Activated naive CD4-positive, alpha-beta T cell treated with anti-CD3 and anti-CD28 coated beads, Interleukin-2, amount 50 U/mL, for 24 hours (primary cell): ENCODE data around the gene GMNN.

ENCODE experiments used
- H3K27ac Mint-ChIP-seq: one replicate; pipeline ENCODE4 v1.8.0; 2021; ENCODE audit warnings: mild to moderate bottlenecking, mixed read lengths
- H3K27me3 Mint-ChIP-seq: one replicate; pipeline ENCODE4 v1.8.0; 2021; ENCODE audit warnings: mixed read lengths
- H3K36me3 Mint-ChIP-seq: one replicate; pipeline ENCODE4 v1.8.0; 2021; ENCODE audit warnings: mixed read lengths
- H3K4me1 Mint-ChIP-seq: one replicate; pipeline ENCODE4 v1.8.0; 2021; ENCODE audit warnings: mixed read lengths
- H3K4me3 Mint-ChIP-seq: one replicate; pipeline ENCODE4 v1.8.0; 2021; ENCODE audit warnings: mild to moderate bottlenecking, mixed read lengths
- H3K9me3 Mint-ChIP-seq: one replicate; pipeline ENCODE4 v1.8.0; 2021; ENCODE audit warnings: mixed read lengths

The GMNN gene

GRCh38 chr6:24822696-24823095 is 48.0 kb downstream of the GMNN start:
- H3K4me3 Mint-ChIP-seq = no peak overlapping the region
- H3K4me1 Mint-ChIP-seq = peaks cover 26% of the 10 kb centered on the region
- no peaks in the 10 kb centered on the region for H3K9me3 Mint-ChIP-seq
- no peaks in the 10 kb centered on the region for H3K27me3 Mint-ChIP-seq
- H3K27ac Mint-ChIP-seq = peak overlapping the region; percentile 65
- H3K36me3 Mint-ChIP-seq = peaks cover 15% of the 10 kb centered on the region

GRCh38 chr6:24823185-24823584 is 48.4 kb downstream of the GMNN start:
- peak overlapping the region; percentile 65 for H3K27ac Mint-ChIP-seq
- H3K27me3 Mint-ChIP-seq = no peaks in the 10 kb centered on the region
- H3K36me3 Mint-ChIP-seq = peaks cover 14% of the 10 kb centered on the region
- H3K4me1 Mint-ChIP-seq = peaks cover 30% of the 10 kb centered on the region
- no peak overlapping the region for H3K4me3 Mint-ChIP-seq
- H3K9me3 Mint-ChIP-seq = no peaks in the 10 kb centered on the region

- Mint-ChIP-seq H3K36me3 (peaks cover 10% of the 10 kb centered on the region), H3K9me3 (no peaks in the 10 kb centered on the region), H3K4me1 (peaks cover 35% of the 10 kb centered on the region), H3K27me3 (no peaks in the 10 kb centered on the region), H3K27ac (peak overlapping the region; percentile 96), H3K4me3 (peak overlapping the region; percentile 4)
These were observed 49.6 kb downstream of the GMNN start for GRCh38 chr6:24824142-24824938.

- no peak overlapping the region for H3K4me3 Mint-ChIP-seq
- peaks cover 35% of the 10 kb centered on the region for H3K4me1 Mint-ChIP-seq
- peak overlapping the region; percentile 92 for H3K27ac Mint-ChIP-seq
- H3K36me3 Mint-ChIP-seq = peaks cover 10% of the 10 kb centered on the region
- H3K27me3 Mint-ChIP-seq = no peaks in the 10 kb centered on the region
- H3K9me3 Mint-ChIP-seq = no peaks in the 10 kb centered on the region
These were observed 50.4 kb downstream of the GMNN start for GRCh38 chr6:24825130-24825630.

GRCh38 chr6:24827162-24827561 is 52.4 kb downstream of the GMNN start:
- H3K4me3 Mint-ChIP-seq = no peak overlapping the region
- peaks cover 40% of the 10 kb centered on the region for H3K4me1 Mint-ChIP-seq
- H3K27me3 Mint-ChIP-seq = no peaks in the 10 kb centered on the region
- peaks cover 8% of the 10 kb centered on the region for H3K36me3 Mint-ChIP-seq
- H3K9me3 Mint-ChIP-seq = no peaks in the 10 kb centered on the region
- H3K27ac Mint-ChIP-seq = peak overlapping the region; percentile 91

GRCh38 chr6:24827970-24828369 is 53.2 kb downstream of the GMNN start:
- Mint-ChIP-seq H3K4me3 (no peak overlapping the region), H3K27me3 (no peaks in the 10 kb centered on the region), H3K36me3 (peaks cover 8% of the 10 kb centered on the region), H3K9me3 (no peaks in the 10 kb centered on the region), H3K4me1 (peaks cover 46% of the 10 kb centered on the region), H3K27ac (peak overlapping the region; percentile 91)

GRCh38 chr6:24829657-24830056 is 54.9 kb downstream of the GMNN start:
- no peaks in the 10 kb centered on the region for H3K27me3 Mint-ChIP-seq
- no peaks in the 10 kb centered on the region for H3K9me3 Mint-ChIP-seq
- peak overlapping the region; percentile 90 for H3K27ac Mint-ChIP-seq
- peaks cover 11% of the 10 kb centered on the region for H3K36me3 Mint-ChIP-seq
- peaks cover 54% of the 10 kb centered on the region for H3K4me1 Mint-ChIP-seq
- H3K4me3 Mint-ChIP-seq = no peak overlapping the region

- Mint-ChIP-seq H3K4me3 (no peak overlapping the region), H3K36me3 (peaks cover 17% of the 10 kb centered on the region), H3K27ac (peak overlapping the region; percentile 85), H3K4me1 (peaks cover 66% of the 10 kb centered on the region), H3K9me3 (no peaks in the 10 kb centered on the region), H3K27me3 (no peaks in the 10 kb centered on the region)
These were observed 57.3 kb downstream of the GMNN start for GRCh38 chr6:24831771-24832716.

- no peak overlapping the region for H3K4me3 Mint-ChIP-seq
- H3K4me1 Mint-ChIP-seq = peaks cover 62% of the 10 kb centered on the region
- H3K36me3 Mint-ChIP-seq = peaks cover 16% of the 10 kb centered on the region
- H3K27ac Mint-ChIP-seq = peak overlapping the region; percentile 85
- H3K27me3 Mint-ChIP-seq = no peaks in the 10 kb centered on the region
- H3K9me3 Mint-ChIP-seq = no peaks in the 10 kb centered on the region
These were observed 58.1 kb downstream of the GMNN start for GRCh38 chr6:24832794-24833193.

GRCh38 chr6:24833711-24834386 is 59.1 kb downstream of the GMNN start:
- Mint-ChIP-seq H3K4me3 (no peak overlapping the region), H3K27ac (peak overlapping the region; percentile 97), H3K27me3 (no peaks in the 10 kb centered on the region), H3K4me1 (peaks cover 61% of the 10 kb centered on the region), H3K36me3 (peaks cover 19% of the 10 kb centered on the region), H3K9me3 (no peaks in the 10 kb centered on the region)
